Fibroblast of skin of right biceps (primary cell): ENCODE measurements around the gene TMEM41A.
"Not testable (repeated sequence)": the region's sequence is repeated elsewhere in the genome, so short reads cannot be mapped to it uniquely, and the experiment has no call there.

Experiments
- DNase-seq: peaks from one replicate; pipeline ENCODE4 v3.0.0-alpha.2; 2013

The TMEM41A gene

GRCh38 chr3:185486394-185486793, 12.4 kb downstream of the TMEM41A start:
- DNase-seq, result no peak

- no peak for DNase-seq
These were observed 14.5 kb downstream of the TMEM41A start for GRCh38 chr3:185484296-185484695.

GRCh38 chr3:185479373-185479945, 19.4 kb downstream of the TMEM41A start:
- no peak for DNase-seq

GRCh38 chr3:185477316-185477715, 21.5 kb downstream of the TMEM41A start:
- no peak for DNase-seq

GRCh38 chr3:185474922-185475321, 23.9 kb downstream of the TMEM41A start:
- not testable (repeated sequence) for DNase-seq

GRCh38 chr3:185473290-185473815, 25.5 kb downstream of the TMEM41A start:
- no peak for DNase-seq

- DNase-seq, result no peak
These were observed 28.5 kb downstream of the TMEM41A start for GRCh38 chr3:185470323-185470722.

- no peak for DNase-seq
These were observed 29.3 kb downstream of the TMEM41A start for GRCh38 chr3:185469542-185469941.

- DNase-seq, result not testable (repeated sequence)
These were observed 32.7 kb downstream of the TMEM41A start for GRCh38 chr3:185466123-185466522.

GRCh38 chr3:185465471-185465870, 33.4 kb downstream of the TMEM41A start:
- DNase-seq, result no peak

- DNase-seq, result peak; percentile 2
These were observed 38.0 kb downstream of the TMEM41A start for GRCh38 chr3:185460719-185461350.

GRCh38 chr3:185460309-185460708, 38.5 kb downstream of the TMEM41A start:
- no peak for DNase-seq

- DNase-seq, result no peak
These were observed 41.5 kb downstream of the TMEM41A start for GRCh38 chr3:185457376-185457775.

GRCh38 chr3:185451432-185451831, 47.4 kb downstream of the TMEM41A start:
- not testable (repeated sequence) for DNase-seq

- DNase-seq, result no peak
These were observed 50.7 kb downstream of the TMEM41A start for GRCh38 chr3:185448107-185448506.

GRCh38 chr3:185444329-185444728, 54.5 kb downstream of the TMEM41A start:
- DNase-seq, result no peak

GRCh38 chr3:185442031-185442430, 56.8 kb downstream of the TMEM41A start:
- DNase-seq, result no peak

- no peak for DNase-seq
These were observed 58.9 kb downstream of the TMEM41A start for GRCh38 chr3:185439745-185440466.
